CD14-positive monocyte (primary cell): ENCODE measurements around the gene EBF3. TPM values are rescaled to one million over a fixed set of nuclear protein-coding genes. Genes with fewer than 3 reads are reported as not detected.

ENCODE experiments used
- DNase-seq, 3 donors: peaks; one replicate each; pipeline ENCODE4 v3.0.0-alpha.2; 2011 to 2022
- H2AFZ ChIP-seq: 2 replicates; pipeline ENCODE4 v1.6.0; 2012; ENCODE audit warnings: mild to moderate bottlenecking, low read depth, low read length, inconsistent platforms; ENCODE audit not compliant: insufficient read depth, poor library complexity, severe bottlenecking
- H3K27ac ChIP-seq, 2 donors: 1 replicate in 1 of 2; 2 replicates in 1 of 2; pipeline ENCODE4 v1.5.1; 2012 to 2013; ENCODE audit warnings: low read length in 2 of 2, control low read depth in 1 of 2, inconsistent platforms in 1 of 2, low read depth in 1 of 2, mild to moderate bottlenecking in 1 of 2
- H3K27me3 ChIP-seq, 2 donors: one replicate each; pipeline versions ENCODE4 v1.6.0 to v1.6.1; 2011 to 2013; ENCODE audit warnings: low read length in 2 of 2; ENCODE audit not compliant: control insufficient read depth in 2 of 2, insufficient read depth in 2 of 2
- H3K36me3 ChIP-seq, 2 donors: replicated peaks in 1 of 2; 1 replicate in 1 of 2; 2 replicates in 1 of 2; pipeline versions ENCODE4 v1.5.1 to v1.6.1; 2012 to 2013; ENCODE audit warnings: low read length in 2 of 2, control low read depth in 1 of 2, inconsistent platforms in 1 of 2, mild to moderate bottlenecking in 1 of 2; ENCODE audit not compliant: insufficient read depth in 2 of 2, control insufficient read depth in 1 of 2
- H3K4me1 ChIP-seq, 2 donors: 1 replicate in 1 of 2; 2 replicates in 1 of 2; pipeline versions ENCODE4 v1.5.1 to v1.6.1; 2012 to 2013; ENCODE audit warnings: low read length in 2 of 2, control low read depth in 1 of 2, inconsistent platforms in 1 of 2, mild to moderate bottlenecking in 1 of 2, moderate library complexity in 1 of 2; ENCODE audit not compliant: insufficient read depth in 2 of 2, control insufficient read depth in 1 of 2
- H3K4me2 ChIP-seq: replicated peaks from 2 replicates; pipeline ENCODE3; 2012; ENCODE audit warnings: low read length, moderate library complexity, mild to moderate bottlenecking; ENCODE audit not compliant: poor library complexity, severe bottlenecking; ENCODE audit errors: extremely low read depth
- H3K4me3 ChIP-seq, 3 experiments: fragments of 200-600 bp in 1 of 3; sonication (generic) in 1 of 3; replicated peaks in 1 of 3; 1 replicate in 2 of 3; 2 replicates in 1 of 3; pipeline ENCODE4 v1.5.1; 2011 to 2013; ENCODE audit warnings: low read length in 3 of 3, mild to moderate bottlenecking in 3 of 3, control low read depth in 2 of 3, low read depth in 2 of 3, inconsistent platforms in 1 of 3, moderate library complexity in 1 of 3
- H3K79me2 ChIP-seq: 2 replicates; pipeline ENCODE4 v1.6.0; 2012; ENCODE audit warnings: mild to moderate bottlenecking, control low read depth, inconsistent platforms, low read length, moderate library complexity; ENCODE audit not compliant: insufficient read depth
- H3K9ac ChIP-seq: 2 replicates; pipeline ENCODE4 v1.6.0; 2017; ENCODE audit warnings: low read length, mild to moderate bottlenecking; ENCODE audit not compliant: insufficient read depth, poor library complexity, severe bottlenecking
- H3K9me3 ChIP-seq, 2 donors: replicated peaks in 1 of 2; 1 replicate in 1 of 2; 2 replicates in 1 of 2; pipeline versions ENCODE4 v1.5.1 to v1.6.1; 2012 to 2013; ENCODE audit warnings: low read length in 2 of 2, control low read depth in 1 of 2; ENCODE audit not compliant: control insufficient read depth in 1 of 2, insufficient read depth in 1 of 2
- H4K20me1 ChIP-seq: 2 replicates; pipeline ENCODE4 v1.6.0; 2012; ENCODE audit warnings: mild to moderate bottlenecking, low read length, control low read depth, moderate library complexity; ENCODE audit not compliant: insufficient read depth
- H3K27ac Mint-ChIP-seq, 7 donors: one replicate each; pipeline ENCODE4 v1.8.0; 2020; ENCODE audit warnings: mild to moderate bottlenecking in 7 of 7, mixed read lengths in 7 of 7, moderate library complexity in 6 of 7, inconsistent platforms in 2 of 7
- H3K27me3 Mint-ChIP-seq, 3 donors: one replicate each; pipeline ENCODE4 v1.8.0; 2021 to 2022; ENCODE audit warnings: low read depth in 3 of 3, mild to moderate bottlenecking in 3 of 3, mixed read lengths in 3 of 3, moderate library complexity in 3 of 3, inconsistent platforms in 1 of 3
- H3K36me3 Mint-ChIP-seq, 2 donors: one replicate each; pipeline ENCODE4 v1.8.0; 2020; ENCODE audit warnings: mixed read lengths in 2 of 2, inconsistent platforms in 1 of 2, mild to moderate bottlenecking in 1 of 2
- H3K4me1 Mint-ChIP-seq: one replicate; pipeline ENCODE4 v1.8.0; 2020; ENCODE audit warnings: mild to moderate bottlenecking, mixed read lengths
- H3K4me3 Mint-ChIP-seq, 2 donors: one replicate each; pipeline ENCODE4 v1.8.0; 2020; ENCODE audit warnings: mild to moderate bottlenecking in 2 of 2, mixed read lengths in 2 of 2, moderate library complexity in 1 of 2
- H3K9me3 Mint-ChIP-seq, 7 donors: one replicate each; pipeline ENCODE4 v1.8.0; 2020 to 2022; ENCODE audit warnings: mixed read lengths in 7 of 7, mild to moderate bottlenecking in 6 of 7, moderate library complexity in 6 of 7, inconsistent platforms in 2 of 7
- WGBS: methylation state at CpG from one replicate; pipeline ENCODE4 v1.1.5; 2013; ENCODE audit warnings: missing lambda C conversion rate; ENCODE audit not compliant: insufficient coverage; 5-methylcytosine and 5-hydroxymethylcytosine counted together
- intact Hi-C, 2 donors: fragments of 100-400 bp; cut with micrococcal nuclease; formaldehyde crosslinking; loops; one replicate each; pipeline versions ENCODE4 v1.15.0 to v1.15.1; 2023
- polyA plus RNA-seq, 3 donors: library from polyadenylated mRNA; depleted of rRNA in 1 of 3; unstranded in 2 of 3; stranded (reverse) in 1 of 3; fragments of 300-500 nt in 2 of 3; fragments of >200 nt in 1 of 3; fragmentation: Illumina TruSeq in 2 of 3; gene quantifications; 1 replicate in 2 of 3; 2 replicates in 1 of 3; pipeline ENCODE4 v1.2.3, GENCODE V29; 2012 to 2021
- TF ChIP-seq, protein P1 (sequence below): fragments of 200-600 bp; IDR thresholded peaks from one replicate; pipeline ENCODE4 v1.8.0; 2022; ENCODE audit warnings: antibody characterized with exemption, mild to moderate bottlenecking

EBF3 gene
- polyA plus RNA-seq, 3 donors, result not detected

DNA sequence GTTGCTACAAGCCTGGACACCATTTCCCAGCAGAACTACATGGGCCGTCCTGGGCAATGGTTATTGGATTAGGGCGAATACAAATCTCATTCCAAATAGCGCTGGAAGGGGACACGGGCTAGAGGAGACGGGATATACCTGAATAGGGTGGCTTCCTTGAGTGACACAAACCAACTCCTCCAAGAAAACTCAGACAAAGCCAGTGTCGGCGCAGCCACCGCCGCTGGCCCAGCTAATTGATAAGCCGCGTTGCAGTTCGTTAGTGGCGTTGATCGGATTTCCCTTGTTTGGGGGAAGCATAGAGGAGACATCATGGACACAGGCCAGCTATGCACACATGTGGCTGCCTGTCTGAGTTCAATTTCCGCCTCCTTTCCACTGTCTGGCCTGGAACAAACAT, 55.7 kb downstream of the EBF3 start:
- Histone ChIP-seq H3K4me3 (no peak overlapping the region), H2AFZ (no peak overlapping the region), H3K27ac (no peak overlapping the region), H3K27me3 (no peaks in the 10 kb centered on the region), H3K79me2 (no peaks in the 10 kb centered on the region), H3K9ac (no peak overlapping the region), H3K36me3 (no peaks in the 10 kb centered on the region), H3K9me3 (no peaks in the 10 kb centered on the region), H4K20me1 (no peaks in the 10 kb centered on the region), H3K4me2 (no peak overlapping the region), H3K4me1 (no peaks in the 10 kb centered on the region)
- 96% methylated on average over 7 of the region's 15 CpGs for WGBS
- Mint-ChIP-seq H3K36me3 (no peaks in the 10 kb centered on the region), H3K4me1 (no peaks in the 10 kb centered on the region), H3K9me3 (peaks cover 0 to 2% (median 0%) of the 10 kb centered on the region in 7 donors), H3K27me3 (peaks cover 2 to 3% (median 2%) of the 10 kb centered on the region in 3 donors), H3K4me3 (no peak overlapping the region), H3K27ac (no peak overlapping the region)
- TF ChIP-seq, protein P1, sequence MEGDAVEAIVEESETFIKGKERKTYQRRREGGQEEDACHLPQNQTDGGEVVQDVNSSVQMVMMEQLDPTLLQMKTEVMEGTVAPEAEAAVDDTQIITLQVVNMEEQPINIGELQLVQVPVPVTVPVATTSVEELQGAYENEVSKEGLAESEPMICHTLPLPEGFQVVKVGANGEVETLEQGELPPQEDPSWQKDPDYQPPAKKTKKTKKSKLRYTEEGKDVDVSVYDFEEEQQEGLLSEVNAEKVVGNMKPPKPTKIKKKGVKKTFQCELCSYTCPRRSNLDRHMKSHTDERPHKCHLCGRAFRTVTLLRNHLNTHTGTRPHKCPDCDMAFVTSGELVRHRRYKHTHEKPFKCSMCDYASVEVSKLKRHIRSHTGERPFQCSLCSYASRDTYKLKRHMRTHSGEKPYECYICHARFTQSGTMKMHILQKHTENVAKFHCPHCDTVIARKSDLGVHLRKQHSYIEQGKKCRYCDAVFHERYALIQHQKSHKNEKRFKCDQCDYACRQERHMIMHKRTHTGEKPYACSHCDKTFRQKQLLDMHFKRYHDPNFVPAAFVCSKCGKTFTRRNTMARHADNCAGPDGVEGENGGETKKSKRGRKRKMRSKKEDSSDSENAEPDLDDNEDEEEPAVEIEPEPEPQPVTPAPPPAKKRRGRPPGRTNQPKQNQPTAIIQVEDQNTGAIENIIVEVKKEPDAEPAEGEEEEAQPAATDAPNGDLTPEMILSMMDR, result no peak
- intact Hi-C loops, result no loop called here
- DNase-seq, result no peak

DNA sequence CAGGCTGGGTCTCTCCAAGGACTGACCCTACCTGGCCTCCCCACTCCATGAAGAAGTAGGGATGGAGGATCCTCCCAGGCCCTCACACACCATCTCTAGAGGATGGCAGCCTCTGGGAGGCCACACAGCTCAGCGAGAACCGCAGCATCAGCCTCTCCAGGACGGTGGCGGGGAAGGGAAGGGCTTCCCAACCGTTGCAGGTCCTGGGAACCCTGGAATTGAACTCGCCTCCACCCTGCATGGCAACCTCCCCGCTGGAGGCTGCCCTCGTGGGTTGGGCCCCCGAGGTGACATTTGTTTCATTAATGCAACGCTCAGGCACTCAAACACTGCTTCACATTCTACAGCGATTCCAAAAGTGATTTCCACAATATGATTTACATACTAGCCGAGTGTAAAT, 58.5 kb downstream of the EBF3 start:
- H3K9me3 Mint-ChIP-seq, result peaks cover 0 to 3% (median 0%) of the 10 kb centered on the region in 7 donors
- DNase-seq, result no peak
- Histone ChIP-seq H3K27me3 (no peaks in the 10 kb centered on the region), H3K9me3 (no peaks in the 10 kb centered on the region), H4K20me1 (no peaks in the 10 kb centered on the region), H3K36me3 (no peaks in the 10 kb centered on the region), H3K4me2 (no peak overlapping the region), H3K4me1 (no peaks in the 10 kb centered on the region), H3K4me3 (no peak overlapping the region), H3K9ac (no peak overlapping the region), H3K79me2 (no peaks in the 10 kb centered on the region), H2AFZ (no peak overlapping the region), H3K27ac (no peak overlapping the region)
- TF ChIP-seq, protein P1, result no peak
- no peaks in the 10 kb centered on the region for H3K4me1 Mint-ChIP-seq
- H3K27me3 Mint-ChIP-seq, result peaks cover 0 to 4% (median 3%) of the 10 kb centered on the region in 3 donors
- intact Hi-C loops, result no loop called here
- H3K36me3 Mint-ChIP-seq, result no peaks in the 10 kb centered on the region
- H3K4me3 Mint-ChIP-seq, result no peak overlapping the region
- WGBS, result 91% methylated on average over 9 of the region's 12 CpGs
- H3K27ac Mint-ChIP-seq, result no peak overlapping the region
